GM12874 (cell line): ENCODE results near the gene ABLIM3.

Experiments
- CTCF ChIP-seq: IDR thresholded peaks from 2 replicates; pipeline ENCODE4 v1.5.1; 2011; ENCODE audit warnings: low read depth, mild to moderate bottlenecking, control low read depth, low read length, moderate library complexity; ENCODE audit not compliant: insufficient read depth

The ABLIM3 gene

GRCh38 chr5:149161850-149162249 lies 20.6 kb downstream of the ABLIM3 start:
- no peak for TF ChIP-seq CTCF

- TF ChIP-seq CTCF = no peak
These were observed 21.2 kb downstream of the ABLIM3 start for GRCh38 chr5:149162401-149163084.

GRCh38 chr5:149164731-149165130 lies 23.4 kb downstream of the ABLIM3 start:
- no peak for TF ChIP-seq CTCF

- TF ChIP-seq CTCF = no peak
These were observed 24.8 kb downstream of the ABLIM3 start for GRCh38 chr5:149166128-149166527.

- TF ChIP-seq CTCF = no peak
These were observed 25.4 kb downstream of the ABLIM3 start for GRCh38 chr5:149166591-149167100.

GRCh38 chr5:149168276-149168906 lies 27.1 kb downstream of the ABLIM3 start:
- no peak for TF ChIP-seq CTCF

- no peak for TF ChIP-seq CTCF
These were observed 29.0 kb downstream of the ABLIM3 start for GRCh38 chr5:149170299-149170698.
